COLO668 (cell line): ENCODE measurements around the gene FLOT1.

Experiments
- DNase-seq: peaks from one replicate; lab custom pipeline; 2025; ENCODE audit not compliant: unreplicated experiment; lab: John Stamatoyannopoulos, UW

The FLOT1 gene

GRCh38 chr6:30705620-30706019, 36.9 kb downstream of the FLOT1 start:
- no peak for DNase-seq

- DNase-seq, result no peak
Measured at GRCh38 chr6:30703821-30704220, 38.7 kb downstream of the FLOT1 start.

GRCh38 chr6:30703011-30703410, 39.5 kb downstream of the FLOT1 start:
- no peak for DNase-seq

DNA sequence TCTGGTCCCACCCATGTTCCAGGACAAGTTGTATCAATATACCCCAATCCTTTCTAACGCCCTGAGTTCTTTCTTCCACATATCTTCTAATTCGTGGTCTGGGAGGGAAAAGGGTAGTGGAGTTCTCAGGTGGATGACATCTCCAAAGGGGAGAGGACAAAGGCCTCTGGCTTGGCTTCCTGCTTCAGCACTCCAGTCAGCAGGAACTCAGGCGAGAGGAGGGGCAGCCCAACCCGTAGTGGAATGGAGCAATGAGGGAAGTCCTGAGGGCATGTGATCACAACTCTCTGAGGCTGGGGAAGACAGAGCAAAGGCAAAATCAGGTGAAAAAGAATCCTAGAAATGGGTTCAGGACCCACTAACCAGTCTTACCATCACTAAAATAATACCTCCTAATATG, 42.1 kb downstream of the FLOT1 start:
- no peak for DNase-seq

- DNase-seq, result no peak
Measured at GRCh38 chr6:30696432-30696831, 46.1 kb downstream of the FLOT1 start.

DNA sequence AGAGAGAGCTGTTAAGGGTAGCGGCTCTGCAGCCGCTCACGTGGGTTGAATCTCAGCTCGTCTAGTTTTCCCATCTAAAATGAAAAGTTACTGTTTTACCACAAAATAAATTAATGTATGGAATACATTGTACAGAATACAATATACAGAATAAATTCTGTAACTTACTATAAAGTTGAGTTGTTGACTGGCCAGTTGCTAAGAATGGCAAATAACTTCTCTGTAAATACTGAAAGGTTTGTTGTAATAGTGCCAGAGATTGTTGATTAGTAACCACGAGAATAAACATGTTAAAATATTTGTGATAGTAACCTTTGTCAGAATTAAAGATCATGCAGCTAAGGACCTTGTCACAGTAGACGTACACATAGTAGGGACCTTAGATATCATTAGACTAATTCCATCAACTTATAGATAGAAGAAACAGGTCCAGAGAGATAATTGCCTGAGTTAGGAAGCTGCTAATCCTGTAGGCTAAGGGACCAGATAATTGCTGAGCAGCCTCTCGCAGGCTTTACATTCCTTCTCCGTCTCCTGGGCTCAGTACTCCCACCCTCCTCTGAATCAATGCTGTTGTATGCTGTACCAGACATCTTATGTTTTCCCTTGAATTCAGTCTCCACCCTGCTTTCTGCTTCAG, 51.2 kb downstream of the FLOT1 start:
- no peak for DNase-seq

GRCh38 chr6:30690403-30691207, 51.9 kb downstream of the FLOT1 start, which contains the start of gene NRM:
TSS of gene NRM (minus strand) at chr6:30690984. CDS start at chr6:30690974, 10 bp downstream.
- peak; percentile 86 for DNase-seq

DNA sequence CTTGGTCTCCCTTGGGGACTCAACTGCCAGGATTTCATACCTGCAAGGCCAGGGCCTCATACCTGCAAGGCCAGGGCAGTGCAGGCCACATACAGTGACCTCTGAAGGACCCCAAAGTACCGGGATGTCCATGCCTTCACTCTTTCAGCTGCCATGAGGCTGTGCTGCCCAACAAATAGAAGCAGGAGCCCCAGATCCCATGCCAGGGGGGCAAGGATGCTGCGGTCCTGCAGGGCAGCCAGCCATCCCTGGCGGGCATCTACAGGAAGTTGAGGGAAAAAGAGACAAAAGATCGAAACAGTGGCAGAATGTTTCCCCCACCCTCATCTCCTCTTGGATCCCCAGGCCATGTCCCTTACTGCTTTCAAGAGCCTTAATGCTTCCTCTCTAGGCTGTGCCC, 52.5 kb downstream of the FLOT1 start:
- no peak for DNase-seq

DNA sequence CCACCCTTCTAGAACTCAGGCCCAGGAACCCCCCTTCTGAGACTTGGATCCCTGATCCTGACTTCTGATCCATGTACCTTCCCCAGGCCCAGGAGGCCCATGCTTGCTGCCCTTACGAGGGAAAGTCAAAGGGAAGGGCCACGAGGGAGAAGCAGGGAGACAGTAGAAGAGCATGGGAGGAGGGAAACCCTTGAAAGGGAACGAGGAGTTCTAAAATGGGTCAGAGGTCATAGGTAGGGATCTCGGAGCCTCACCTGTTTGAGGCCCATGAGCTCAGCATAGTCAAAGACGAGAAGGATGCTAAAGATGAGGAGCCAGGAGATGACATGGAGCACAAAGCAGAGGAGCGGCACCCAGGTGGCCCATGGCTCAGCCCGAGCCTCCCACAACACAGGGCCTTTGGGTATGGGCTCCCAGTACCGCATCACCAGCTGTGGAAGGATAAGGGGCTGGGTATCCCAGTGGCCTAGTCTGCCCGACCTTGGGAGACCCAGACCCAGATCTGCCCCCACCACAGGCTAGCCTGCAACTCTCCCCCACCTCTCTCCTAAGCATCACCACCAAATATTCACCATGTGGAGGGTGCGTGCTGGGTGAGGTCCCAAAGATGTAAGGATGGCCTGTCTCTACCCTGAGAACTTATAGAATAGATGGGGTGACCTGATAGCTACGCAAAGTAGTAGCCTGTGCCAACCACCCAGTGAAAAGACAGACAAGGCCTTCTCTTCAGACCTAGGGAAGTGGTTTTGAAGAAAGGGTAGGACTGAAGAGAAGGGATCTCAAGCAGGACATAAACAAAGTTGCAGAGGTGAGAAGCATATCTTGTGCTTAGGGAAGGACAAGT, 53.2 kb downstream of the FLOT1 start:
- no peak for DNase-seq

GRCh38 chr6:30688569-30688968, 53.9 kb downstream of the FLOT1 start:
- DNase-seq, result peak; percentile 39

- peak; percentile 32 for DNase-seq
Measured at GRCh38 chr6:30687659-30688431, 54.6 kb downstream of the FLOT1 start.

DNA sequence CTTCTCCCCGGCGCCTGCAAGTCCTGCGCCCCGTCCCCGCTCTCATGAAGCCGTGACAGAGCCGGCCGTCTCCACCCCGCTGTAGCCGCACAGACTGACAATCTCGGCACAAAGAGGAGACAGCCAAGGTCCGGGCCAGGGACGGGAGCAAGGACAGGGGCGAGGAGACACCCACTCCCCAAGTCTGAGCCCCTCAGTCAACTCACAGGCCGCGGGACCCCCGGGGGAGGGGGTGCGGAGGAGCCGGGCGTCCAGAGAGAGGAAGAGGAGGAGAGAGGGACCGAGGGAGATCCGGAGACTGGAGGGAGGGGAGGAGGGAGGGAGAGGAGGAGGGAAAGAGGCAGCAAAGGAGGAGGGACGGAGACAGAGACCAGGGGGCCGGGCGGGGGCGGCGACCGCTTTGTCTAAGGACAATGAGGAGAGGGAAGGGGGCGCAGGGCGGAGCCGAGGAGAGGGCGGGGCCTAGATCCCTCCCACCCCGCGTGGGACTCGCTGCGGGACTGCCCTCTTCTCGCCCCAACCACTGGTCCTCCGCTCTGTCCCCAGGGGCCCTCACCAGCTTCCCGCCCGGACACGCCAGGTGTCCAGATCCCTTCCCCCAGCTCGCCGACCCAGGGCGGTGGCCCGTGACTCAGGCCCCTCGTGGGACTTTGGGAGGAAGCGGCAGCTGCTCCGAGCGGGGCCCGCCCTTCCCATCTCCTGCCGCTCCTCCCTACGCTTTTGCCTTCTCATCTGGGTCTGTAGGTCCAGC, 55.4 kb downstream of the FLOT1 start:
- DNase-seq, result peak; percentile 89

- peak; percentile 52 for DNase-seq
Measured at GRCh38 chr6:30686009-30686907, 56.2 kb downstream of the FLOT1 start, which contains the start of gene PPP1R18. TSS of gene PPP1R18 (minus strand) at chr6:30686645. CDS start at chr6:30686018, 627 bp downstream.

GRCh38 chr6:30685157-30686008, 57.1 kb downstream of the FLOT1 start:
- DNase-seq, result no peak

- peak; percentile 8 for DNase-seq
Measured at GRCh38 chr6:30684386-30685156, 57.9 kb downstream of the FLOT1 start.

DNA sequence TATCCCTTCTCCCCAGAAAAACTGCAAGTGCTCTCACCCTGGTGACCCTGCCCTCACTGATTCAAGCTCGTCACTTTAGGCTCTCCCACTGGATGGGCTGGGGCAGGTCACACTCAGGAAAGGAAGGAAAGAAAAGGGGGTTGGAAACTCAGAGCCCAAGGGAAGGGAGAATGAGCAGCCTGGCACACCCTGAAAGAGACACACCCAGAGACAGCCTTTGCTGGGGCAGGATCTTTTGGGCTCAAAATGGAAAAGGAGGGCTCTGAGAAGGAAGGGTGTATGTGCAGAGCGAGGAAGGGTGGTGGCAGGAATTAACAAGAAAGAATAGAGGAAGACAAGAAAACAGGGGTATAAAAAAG, 58.5 kb downstream of the FLOT1 start:
- no peak for DNase-seq

- no peak for DNase-seq
Measured at GRCh38 chr6:30683183-30683979, 59.1 kb downstream of the FLOT1 start.
